HG03457 (cell line): ENCODE measurements around the gene TMEM19.

Experiments
- ATAC-seq: cut with Tn5 transposase; IDR thresholded peaks from one replicate; pipeline ENCODE4 v1.9.1; 2021; ENCODE audit warnings: moderate number of reproducible peaks; ENCODE audit not compliant: unreplicated experiment

The TMEM19 gene

GRCh38 chr12:71685914-71686657, at the start of gene TMEM19:
Gene TMEM19, plus strand, starts transcription at chr12:71686082. Its CDS starts 599 bp downstream, at chr12:71686681.
- peak; percentile 77 for ATAC-seq

- no peak for ATAC-seq
These were observed 49.2 kb upstream of the TMEM19 start for GRCh38 chr12:71636704-71637115.

DNA sequence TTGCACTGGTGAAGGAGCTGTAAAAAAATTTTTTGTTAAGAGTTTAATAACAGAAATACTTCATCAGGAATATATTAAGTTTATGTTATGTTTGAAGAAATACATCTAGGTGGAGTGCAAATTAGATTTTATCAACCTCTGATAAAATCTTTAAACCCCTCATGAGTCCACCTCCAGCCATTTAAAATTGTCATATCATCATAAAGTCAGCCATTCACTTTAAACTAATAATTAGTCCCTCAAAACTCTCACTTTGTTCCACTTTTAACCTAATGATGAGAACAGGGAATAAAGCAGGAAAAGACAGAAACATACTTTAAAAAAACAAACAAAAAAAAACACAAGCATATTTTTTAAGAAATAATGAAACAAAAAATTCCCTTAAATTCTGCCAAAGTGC, 47.4 kb upstream of the TMEM19 start:
- ATAC-seq, result no peak

- ATAC-seq, result peak; percentile 45
These were observed 46.5 kb upstream of the TMEM19 start for GRCh38 chr12:71639341-71639760.

DNA sequence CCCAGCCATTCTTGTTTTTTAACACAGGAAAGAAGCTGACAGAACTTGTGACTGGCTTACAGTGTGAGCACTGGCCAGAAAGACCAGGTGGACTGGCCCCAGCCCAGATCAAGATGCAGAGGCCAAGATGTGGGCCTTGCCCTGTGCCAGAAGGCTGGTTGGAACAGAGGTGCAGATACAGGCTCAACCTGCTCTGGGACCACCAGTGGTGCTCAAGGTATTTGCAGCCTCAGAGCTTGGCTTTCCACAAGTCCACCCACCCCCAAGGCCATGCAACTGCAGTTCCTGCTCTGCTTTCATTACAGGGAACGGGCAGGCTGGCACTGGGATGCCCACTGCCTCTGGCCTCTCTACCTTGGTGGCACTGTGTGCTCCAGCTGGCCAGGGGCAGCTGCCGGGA, 45.6 kb upstream of the TMEM19 start:
- ATAC-seq, result no peak

DNA sequence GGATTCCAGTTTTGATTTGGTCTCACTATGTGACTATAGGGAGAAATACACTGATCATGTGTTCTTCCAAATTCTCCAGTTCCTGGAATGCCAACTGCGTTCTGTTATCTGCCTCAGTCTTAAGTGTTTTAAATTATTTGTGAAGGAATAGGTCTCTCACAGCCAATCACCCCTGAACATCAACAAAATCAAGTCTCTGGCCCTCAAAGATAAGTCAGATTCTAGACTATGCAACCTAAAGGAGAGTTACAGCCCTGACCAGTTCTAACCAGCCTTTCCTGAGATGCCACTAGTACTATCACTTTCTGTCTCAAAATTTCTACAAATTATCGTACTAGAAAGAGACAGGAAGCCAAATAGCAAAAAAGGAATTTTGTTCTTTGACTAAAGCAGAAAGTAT, 44.5 kb upstream of the TMEM19 start:
- ATAC-seq, result no peak

- no peak for ATAC-seq
These were observed 43.6 kb upstream of the TMEM19 start for GRCh38 chr12:71642264-71642663.

DNA sequence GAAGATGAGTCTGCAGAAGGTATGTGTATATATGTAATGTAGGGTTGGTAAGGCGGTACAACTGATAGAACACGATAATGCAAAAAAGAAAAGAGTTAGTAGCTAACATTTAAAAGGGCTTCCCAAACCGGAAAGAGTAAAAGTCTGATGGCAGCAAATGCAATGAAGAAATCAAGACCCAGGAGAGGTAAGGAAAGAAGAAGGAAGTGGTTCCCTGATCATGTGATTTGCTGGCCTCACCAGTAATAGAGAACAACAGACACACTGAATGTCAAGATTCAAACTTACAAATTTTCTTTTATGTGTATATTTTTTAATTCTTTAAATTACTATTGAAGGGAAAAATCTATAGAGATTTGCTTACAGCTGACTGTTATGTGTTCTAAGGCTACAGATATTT, 40.6 kb upstream of the TMEM19 start:
- no peak for ATAC-seq

DNA sequence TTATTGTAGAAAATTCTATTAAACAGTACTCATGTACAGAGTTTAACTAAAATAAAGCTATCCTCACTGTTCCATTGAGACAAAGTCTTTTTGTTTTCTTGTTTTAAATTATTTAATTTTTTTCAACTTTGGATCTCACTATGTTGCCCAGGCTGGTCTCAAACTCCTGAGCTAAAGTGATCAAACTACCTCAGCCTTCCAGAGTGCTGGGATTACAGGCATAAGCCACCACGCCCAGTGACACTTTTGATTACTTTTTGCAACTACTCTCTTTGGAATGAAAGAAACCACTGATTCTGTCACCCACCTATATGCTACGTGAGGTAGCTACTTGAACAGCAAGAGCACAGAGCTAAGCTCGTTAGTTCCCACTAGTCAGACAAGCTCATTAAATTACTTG, 39.4 kb upstream of the TMEM19 start:
- ATAC-seq, result no peak

DNA sequence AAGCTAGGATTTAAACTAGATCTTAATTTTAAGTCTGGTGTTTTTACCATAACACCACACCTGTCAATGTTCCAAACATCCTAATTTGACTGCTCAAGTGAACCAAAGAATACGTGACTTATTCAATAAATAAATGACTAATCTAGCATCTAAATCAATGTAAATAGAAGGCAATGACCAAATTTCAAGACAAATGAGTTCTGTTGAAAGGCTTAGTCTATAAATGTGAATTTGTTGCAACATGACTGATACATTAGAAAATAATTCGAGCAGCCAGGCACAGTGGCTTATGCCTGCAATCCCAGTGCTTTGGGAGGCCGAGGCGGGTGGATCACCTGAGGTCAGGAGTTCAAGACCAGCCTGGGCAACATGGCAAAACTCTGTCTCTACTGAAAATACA, 37.3 kb upstream of the TMEM19 start:
- no peak for ATAC-seq

- ATAC-seq, result no peak
These were observed 36.5 kb upstream of the TMEM19 start for GRCh38 chr12:71649401-71649800.

GRCh38 chr12:71652656-71653055, 33.2 kb upstream of the TMEM19 start:
- ATAC-seq, result no peak

- ATAC-seq, result no peak
These were observed 32.7 kb upstream of the TMEM19 start for GRCh38 chr12:71653137-71653536.

DNA sequence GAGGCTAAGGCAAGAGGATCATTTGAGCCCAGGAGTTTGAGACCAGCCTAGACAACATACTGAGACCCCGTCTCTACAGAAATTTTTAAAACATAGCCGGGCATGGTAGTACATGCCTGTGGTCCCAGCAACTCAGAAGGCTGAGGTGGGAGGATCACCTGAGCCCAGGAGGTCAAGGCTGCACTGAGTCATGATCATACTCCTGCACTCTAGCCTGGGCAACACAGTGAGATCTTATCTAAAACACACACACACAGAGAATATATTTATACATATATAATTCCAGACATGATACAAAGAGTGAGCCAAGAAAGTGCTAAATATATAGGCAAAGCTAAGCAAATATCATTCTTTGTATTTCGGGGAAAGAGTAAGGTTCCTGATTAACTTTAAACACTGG, 31.7 kb upstream of the TMEM19 start:
- no peak for ATAC-seq

- no peak for ATAC-seq
These were observed 30.4 kb upstream of the TMEM19 start for GRCh38 chr12:71655495-71655894.

DNA sequence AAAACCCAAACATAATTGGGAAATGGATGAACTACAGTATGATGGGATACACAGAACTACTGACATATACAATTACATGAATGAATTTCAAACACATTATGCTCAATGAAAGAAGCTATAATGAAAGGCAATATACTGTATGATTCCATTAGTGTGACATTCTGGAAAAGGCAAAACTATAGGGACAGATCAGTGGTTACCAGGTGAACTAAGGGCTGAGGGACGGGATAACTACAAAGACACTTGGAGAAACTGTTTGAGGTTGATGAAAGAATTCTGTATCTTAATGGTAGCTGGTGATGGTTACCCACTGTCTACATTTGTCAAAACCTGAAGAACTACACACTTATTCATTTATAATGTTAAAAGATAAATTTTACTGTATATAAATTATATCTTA, 30.0 kb upstream of the TMEM19 start:
- no peak for ATAC-seq

GRCh38 chr12:71656740-71657139, 29.1 kb upstream of the TMEM19 start:
- no peak for ATAC-seq

DNA sequence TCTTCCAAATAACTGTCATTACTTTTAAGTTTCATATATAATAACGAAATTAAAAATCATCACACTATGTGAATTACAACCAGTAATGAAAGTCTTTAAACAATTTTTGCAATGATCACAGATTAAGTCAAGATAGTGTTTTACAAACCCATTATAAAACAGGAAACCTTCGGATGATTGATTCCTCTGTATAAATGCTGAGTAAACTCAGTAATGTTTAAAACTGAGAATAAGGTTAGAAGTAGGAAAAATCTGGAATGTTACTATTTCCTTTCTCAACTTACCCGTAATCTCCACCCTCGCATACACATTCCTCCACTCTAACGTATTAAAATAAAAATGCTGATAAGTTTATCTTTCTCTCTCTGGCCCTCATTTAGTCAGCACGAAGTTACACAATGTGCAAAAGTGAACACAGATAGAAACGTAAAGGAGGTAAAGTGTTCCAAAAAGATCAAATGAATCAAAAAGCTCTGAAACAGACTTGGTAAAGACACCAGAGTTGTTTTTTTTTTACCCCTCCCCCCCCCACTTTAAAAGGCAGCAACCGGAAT, 23.8 kb upstream of the TMEM19 start:
- no peak for ATAC-seq

DNA sequence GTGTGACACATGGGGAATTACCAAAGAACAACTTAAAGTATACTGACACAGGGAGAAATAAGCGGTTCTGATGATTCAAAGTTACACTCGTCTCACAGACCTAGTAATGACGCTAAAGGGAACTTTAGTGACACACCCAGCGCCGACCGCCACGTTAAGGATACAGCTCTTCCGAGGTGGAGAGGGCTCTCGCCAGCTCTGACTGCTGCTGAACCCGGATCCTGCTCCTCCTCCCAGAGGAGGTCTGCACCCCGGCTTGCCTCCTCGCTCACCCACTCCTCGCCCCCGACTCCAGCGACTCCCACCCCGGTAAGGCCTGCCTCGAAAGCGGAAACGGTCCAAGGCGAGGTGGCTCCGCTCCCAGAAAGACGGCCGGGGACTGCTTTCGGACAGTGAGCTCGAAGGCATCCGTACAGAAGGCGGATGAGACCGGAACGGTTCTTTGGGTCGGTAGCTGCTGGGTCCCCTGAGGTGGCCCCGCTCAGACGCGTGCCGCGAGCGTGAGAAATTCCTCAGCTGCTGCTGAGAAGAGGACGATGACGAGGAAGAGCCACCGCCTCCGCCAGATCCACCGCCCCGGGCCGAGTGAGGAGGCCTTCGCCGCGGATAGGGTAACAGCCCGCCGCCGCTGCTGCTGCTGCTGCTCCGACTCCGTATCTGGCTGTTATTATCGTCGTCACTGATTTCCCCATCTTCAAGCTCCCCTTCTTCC, 22.9 kb upstream of the TMEM19 start:
- peak; percentile 16 for ATAC-seq

DNA sequence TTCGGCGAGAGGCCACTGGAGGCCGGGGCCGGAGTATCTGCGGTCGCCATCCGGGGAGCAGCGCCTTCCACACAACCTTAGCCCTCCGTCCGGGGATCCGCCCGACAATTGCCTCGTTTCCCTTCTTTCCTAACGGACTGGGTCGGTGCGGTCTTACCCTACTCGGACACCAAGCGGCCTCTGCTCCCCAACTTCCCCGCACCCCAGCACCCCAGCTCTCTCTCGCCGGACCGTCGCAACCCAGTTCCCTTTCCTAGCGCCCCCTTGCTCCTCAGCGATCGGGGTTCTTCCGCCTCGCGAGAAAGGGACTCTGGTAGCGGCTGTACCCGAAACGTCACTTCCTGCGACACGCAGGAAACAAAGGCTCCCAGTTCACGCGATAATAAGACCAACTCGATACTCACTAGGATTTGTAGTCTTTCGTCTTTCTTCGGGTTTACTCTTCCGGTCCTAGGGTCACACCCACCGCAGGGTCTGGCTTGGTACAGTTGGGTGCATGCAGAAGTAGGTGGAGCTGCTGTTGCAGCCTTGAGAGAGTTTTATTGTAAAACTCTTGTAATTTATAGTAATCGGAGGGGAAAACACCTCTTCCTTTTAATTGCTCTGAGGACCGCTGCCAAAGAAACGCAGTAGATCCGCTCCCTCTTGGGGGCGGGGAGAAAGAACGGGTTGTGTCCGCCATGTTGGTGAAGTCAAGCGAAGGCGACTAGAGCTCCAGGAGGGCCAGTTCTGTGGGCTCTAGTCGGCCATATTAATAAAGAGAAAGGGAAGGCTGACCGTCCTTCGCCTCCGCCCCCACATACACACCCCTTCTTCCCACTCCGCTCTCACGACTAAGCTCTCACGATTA, 22.1 kb upstream of the TMEM19 start, which contains the start of the genes THAP2 and ZFC3H1:
TSS of gene THAP2 (plus strand) at position 741 of the 850 bp plus-strand sequence. CDS start 209 bp downstream, outside the sequence.
TSS of gene ZFC3H1 (minus strand) at position 288 of the 850 bp plus-strand sequence. CDS start at position 50, 238 bp downstream.
- peak; percentile 87 for ATAC-seq
